ENCODE results near the gene IGFLR1.
"Not testable (repeated sequence)": the region's sequence is repeated elsewhere in the genome, so short reads cannot be mapped to it uniquely, and the experiment has no call there.

IGFLR1 gene

GRCh38 chr19:35704218-35704617 is 38.0 kb downstream of the IGFLR1 start, which contains the start of gene ZBTB32:
Gene ZBTB32 (plus strand): TSS chr19:35704558. CDS start chr19:35714627, 10,069 bp downstream.
- DNase-seq = no peak

GRCh38 chr19:35703343-35703742 is 38.9 kb downstream of the IGFLR1 start:
- DNase-seq = no peak

GRCh38 chr19:35702223-35703012 is 39.8 kb downstream of the IGFLR1 start:
- DNase-seq = peak; percentile 98 to 99

GRCh38 chr19:35696835-35697234 is 45.4 kb downstream of the IGFLR1 start:
- no peak for DNase-seq

- no peak for DNase-seq
Observed at GRCh38 chr19:35695895-35696422, 46.3 kb downstream of the IGFLR1 start.

GRCh38 chr19:35693835-35694599 is 48.2 kb downstream of the IGFLR1 start:
- DNase-seq = peak; percentile 69 to 85

- DNase-seq = no peak
Observed at GRCh38 chr19:35693422-35693821, 48.8 kb downstream of the IGFLR1 start.

- no peak for DNase-seq
Observed at GRCh38 chr19:35692010-35692409, 50.2 kb downstream of the IGFLR1 start.

GRCh38 chr19:35691106-35691505 is 51.1 kb downstream of the IGFLR1 start:
- DNase-seq = not testable (repeated sequence)

- no peak for DNase-seq
Observed at GRCh38 chr19:35689836-35690235, 52.4 kb downstream of the IGFLR1 start.
